ENCODE data around the gene SERPINA7.
"Not testable (repeated sequence)": the region's sequence is repeated elsewhere in the genome, so short reads cannot be mapped to it uniquely, and the experiment has no call there.

The SERPINA7 gene

GRCh38 chrX:106009145-106009544 is 29.4 kb downstream of the SERPINA7 start:
- DNase-seq (ENCODE audit: low read depth, low spot score) = no peak
- in situ Hi-C loops (cut with HindIII; ENCODE audit: low sequenced_read_pairs) = no loop called here
- H3K4me3 ChIP-seq (ENCODE audit: low read depth, low read length) = no peak overlapping the region
- TF ChIP-seq CTCF (IDR thresholded peaks at IDR 0.05; ENCODE audit: low read depth, low read length) = no peak

GRCh38 chrX:106007815-106008214 is 30.7 kb downstream of the SERPINA7 start:
- no peak overlapping the region for H3K4me3 ChIP-seq (ENCODE audit: low read depth, low read length)
- in situ Hi-C loops (cut with HindIII; ENCODE audit: low sequenced_read_pairs) = no loop called here
- no peak for DNase-seq (ENCODE audit: low read depth, low spot score)
- no peak for TF ChIP-seq CTCF (IDR thresholded peaks at IDR 0.05; ENCODE audit: low read depth, low read length)

- in situ Hi-C loops (cut with HindIII; ENCODE audit: low sequenced_read_pairs) = no loop called here
These were observed 32.8 kb downstream of the SERPINA7 start for GRCh38 chrX:106005684-106006083.

GRCh38 chrX:106000609-106001008 is 37.9 kb downstream of the SERPINA7 start:
- in situ Hi-C loops (cut with HindIII; ENCODE audit: low sequenced_read_pairs); DNase-seq (ENCODE audit: low read depth, low spot score); H3K4me3 ChIP-seq (ENCODE audit: low read depth, low read length): not testable (repeated sequence)

More at GRCh38 chrX:106005684-106006083, 32.8 kb downstream of the SERPINA7 start:
- no peak for DNase-seq (ENCODE audit: low read depth, low spot score)
- H3K4me3 ChIP-seq (ENCODE audit: low read depth, low read length) = no peak overlapping the region
- no peak for TF ChIP-seq CTCF (IDR thresholded peaks at IDR 0.05; ENCODE audit: low read depth, low read length)

- no peak overlapping the region for H3K4me3 ChIP-seq (ENCODE audit: low read depth, low read length)
- TF ChIP-seq CTCF (IDR thresholded peaks at IDR 0.05; ENCODE audit: low read depth, low read length) = no peak
- no peak for DNase-seq (ENCODE audit: low read depth, low spot score)
- in situ Hi-C loops (cut with HindIII; ENCODE audit: low sequenced_read_pairs) = no loop called here
These were observed 38.3 kb downstream of the SERPINA7 start for GRCh38 chrX:106000203-106000602.

- no peak overlapping the region for H3K4me3 ChIP-seq (ENCODE audit: low read depth, low read length)
- in situ Hi-C loops (cut with HindIII; ENCODE audit: low sequenced_read_pairs) = no loop called here
- no peak for TF ChIP-seq CTCF (IDR thresholded peaks at IDR 0.05; ENCODE audit: low read depth, low read length)
- DNase-seq (ENCODE audit: low read depth, low spot score) = no peak
These were observed 39.2 kb downstream of the SERPINA7 start for GRCh38 chrX:105999294-105999693.

GRCh38 chrX:105988487-105988886 is 50.0 kb downstream of the SERPINA7 start:
- DNase-seq (ENCODE audit: low read depth, low spot score); in situ Hi-C loops (cut with HindIII; ENCODE audit: low sequenced_read_pairs): not testable (repeated sequence)

More at GRCh38 chrX:105988487-105988886, 50.0 kb downstream of the SERPINA7 start:
- H3K4me3 ChIP-seq (ENCODE audit: low read depth, low read length) = not testable (repeated sequence)
